Measurements from ENCODE around the gene TMEM263. TPM values are rescaled to one million over a fixed set of nuclear protein-coding genes. Genes with fewer than 3 reads are reported as not detected.
A peak's percentile ranks its signal among the peaks of the same experiment; 100 is the strongest.

TMEM263 gene
- total and polyA plus RNA-seq, 2 of the 13 experiments (the other 11 are each of a cell fraction or from before 2014, with no cell fraction given) = 25.9 to 58.6 TPM

- TF ChIP-seq ZNF17 (CRISPR knock-in tag; IDR thresholded peaks at IDR 0.05) = 0 out of 2 replicates have a peak, but pooled peaks have one; percentile 2
- TF ChIP-seq IKZF1 (IDR thresholded peaks at IDR 0.05) = no peak
- no peak for TF ChIP-seq NFE2 (CRISPR knock-in tag; IDR thresholded peaks at IDR 0.05)
- TF ChIP-seq SOX5 (CRISPR knock-in tag; IDR thresholded peaks at IDR 0.05; ENCODE audit: borderline replicate concordance) = no peak; the same call in 1 of the 2 replicates
These were observed at the start of gene TMEM263 (continued) for GRCh38 chr12:106955377-106956047.

GRCh38 chr12:106906715-106907114, 49.0 kb upstream of the TMEM263 start:
- in situ Hi-C loops (cut with HindIII; ENCODE audit: extremely low pct_ligation_motif_present, low pct_unique_long_range_greater_than_20kb) = no loop called here
- FAIRE-seq (no peak), DNase-seq (ENCODE audit: low spot score) (no peak), ATAC-seq (no peak)
- 43% methylated on average over 2 of the region's 2 CpGs for WGBS (ENCODE audit: low lambda C conversion rate)
- H3K9me3 ChIP-seq (ENCODE audit: low read length) = no peaks in the 10 kb centered on the region
- TF ChIP-seq ZNF12 (CRISPR knock-in tag; IDR thresholded peaks at IDR 0.05) (peak; percentile 99), ZFP41 (CRISPR knock-in tag; IDR thresholded peaks at IDR 0.05; ENCODE audit: borderline replicate concordance) (no peak)
- POLR2A ChIA-PET = no interaction called here
- intact Hi-C loops (cut with micrococcal nuclease; ENCODE audit: unreplicated experiment) = no loop called here
- no peak overlapping the region for H3K4me2 ChIP-seq (ENCODE audit: low read depth, low read length)
- no peak overlapping the region for H2AFZ ChIP-seq (ENCODE audit: low read length)
- no TSS peak for BruUV-seq (replicated peaks)
- H4K20me1 ChIP-seq (ENCODE audit: insufficient read depth, low read length) = no peaks in the 10 kb centered on the region
- H3K79me2 ChIP-seq (ENCODE audit: insufficient read depth, low read length) = no peaks in the 10 kb centered on the region
- H3K4me1 ChIP-seq (ENCODE audit: insufficient read depth, low read length) = peaks cover 14% of the 10 kb centered on the region
- no peak overlapping the region for H3K9ac ChIP-seq (ENCODE audit: insufficient read depth, low read depth, low read length)
- H3K4me3 ChIP-seq (replicated peaks in 1 of 3; ENCODE audit: insufficient read depth in 1 of 3, low read depth in 2 of 3, low read length in 3 of 3) = no peak overlapping the region
- CTCF ChIA-PET (ENCODE audit: low intra/inter-chr PET ratio, low total read pairs) = no interaction called here
- no peak overlapping the region for H3K27ac ChIP-seq (ENCODE audit: extremely low read length, insufficient read depth, low read length)
- peaks cover 1 to 23% of the 10 kb centered on the region in 2 experiments; a peak in 3 of 5 replicates for H3K27me3 ChIP-seq (ENCODE audit: control insufficient read depth in 1 of 2, insufficient read depth in 2 of 2, low read length in 2 of 2)
- no peaks in the 10 kb centered on the region for H3K36me3 ChIP-seq (replicated peaks in 1 of 2; ENCODE audit: control insufficient read depth in 1 of 2, insufficient read depth in 2 of 2, low read length in 2 of 2)

DNA sequence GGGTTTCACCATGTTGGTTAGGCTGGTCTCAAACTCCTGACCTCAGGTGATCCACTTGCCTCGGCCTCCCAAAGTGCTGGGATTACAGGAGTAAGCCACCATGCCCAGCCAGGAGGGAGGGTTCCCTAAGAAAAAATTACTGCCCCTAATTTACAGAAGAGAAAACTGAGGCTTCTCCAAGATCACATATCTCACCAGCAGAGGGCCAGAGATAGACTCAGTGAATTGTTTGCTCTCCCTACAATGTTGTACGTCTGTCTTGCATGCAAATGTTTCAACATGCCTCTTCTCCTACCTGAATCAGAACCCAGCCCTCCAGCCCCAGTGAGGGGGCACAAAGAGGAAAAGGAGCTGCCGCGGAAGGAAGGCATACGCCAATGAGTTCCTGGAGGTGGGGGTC, 48.3 kb upstream of the TMEM263 start:
- H3K4me3 ChIP-seq (replicated peaks in 1 of 3; ENCODE audit: insufficient read depth in 1 of 3, low read depth in 2 of 3, low read length in 3 of 3) = 0 out of 6 replicates have a peak overlapping the region, but pooled peaks of 1 of the 3 experiments have one; percentile 28
- ChIA-PET POLR2A (no interaction called here), CTCF (ENCODE audit: low intra/inter-chr PET ratio, low total read pairs) (no interaction called here)
- in situ Hi-C loops (cut with HindIII; ENCODE audit: extremely low pct_ligation_motif_present, low pct_unique_long_range_greater_than_20kb) (no loop called here), intact Hi-C loops (cut with micrococcal nuclease; ENCODE audit: unreplicated experiment) (no loop called here)
- H3K27me3 ChIP-seq (ENCODE audit: control insufficient read depth in 1 of 2, insufficient read depth in 2 of 2, low read length in 2 of 2) = peaks cover 1 to 16% of the 10 kb centered on the region in 2 experiments; a peak in 3 of 5 replicates
- DNase-seq (ENCODE audit: low spot score) (no peak), FAIRE-seq (no peak), ATAC-seq (no peak)
- H3K27ac ChIP-seq (ENCODE audit: extremely low read length, insufficient read depth, low read length) = no peak overlapping the region
- peaks cover 14% of the 10 kb centered on the region for H3K4me1 ChIP-seq (ENCODE audit: insufficient read depth, low read length)
- no peaks in the 10 kb centered on the region for H3K79me2 ChIP-seq (ENCODE audit: insufficient read depth, low read length)
- TF ChIP-seq CTCF (CRISPR knock-in tag; IDR thresholded peaks at IDR 0.05) (peak; percentile 38; the same call in 1 of the 2 replicates), ZMYM3 (CRISPR knock-in tag; IDR thresholded peaks at IDR 0.05) (0 out of 2 replicates have a peak, but pooled peaks have one; percentile 9), KDM1A (CRISPR knock-in tag; IDR thresholded peaks at IDR 0.05) (peak; percentile 82), ZNF629 (CRISPR knock-in tag; conservative IDR thresholded peaks at IDR 0.05) (peak; percentile 92), MAZ (IDR thresholded peaks at IDR 0.05; ENCODE audit: borderline replicate concordance, low read depth, low read length) (no peak), MAZ (CRISPR knock-in tag; IDR thresholded peaks at IDR 0.05; ENCODE audit: low read depth) (no peak)
- H3K9ac ChIP-seq (ENCODE audit: insufficient read depth, low read depth, low read length) = no peak overlapping the region
- H3K36me3 ChIP-seq (replicated peaks in 1 of 2; ENCODE audit: control insufficient read depth in 1 of 2, insufficient read depth in 2 of 2, low read length in 2 of 2) = no peaks in the 10 kb centered on the region
- no peaks in the 10 kb centered on the region for H3K9me3 ChIP-seq (ENCODE audit: low read length)
- H4K20me1 ChIP-seq (ENCODE audit: insufficient read depth, low read length) = no peaks in the 10 kb centered on the region
- BruUV-seq (replicated peaks) = no TSS peak
- WGBS (ENCODE audit: low lambda C conversion rate) = 12% methylated on average over 5 of the region's 5 CpGs
- H3K4me2 ChIP-seq (ENCODE audit: low read depth, low read length) = peak overlapping the region; percentile 51; the same call in 1 of the 2 replicates
- H2AFZ ChIP-seq (ENCODE audit: low read length) = peak overlapping the region; percentile 54
